WTC11 (cell line): Measurements from ENCODE around the gene RHEB.

Experiments
- ELF4 ChIP-seq: sonication (generic); formaldehyde crosslinking; IDR thresholded peaks from 2 replicates; pipeline ENCODE4 v1.8.1; 2022; ENCODE audit warnings: low read depth, mild to moderate bottlenecking, moderate library complexity, missing genetic modification reagents
- GTF2I ChIP-seq: fragments of 250-450 bp; sonication (Bioruptor Pico); conservative IDR thresholded peaks from 2 replicates; pipeline ENCODE4 v1.4.0; 2021; ENCODE audit warnings: mild to moderate bottlenecking
- MXD4 ChIP-seq: fragments of 250-450 bp; sonication (Bioruptor Pico); IDR thresholded peaks from 2 replicates; pipeline ENCODE4 v1.8.0; 2021; ENCODE audit warnings: mild to moderate bottlenecking, moderate library complexity, borderline replicate concordance
- TP53 ChIP-seq: sonication (generic); formaldehyde crosslinking; IDR thresholded peaks from 2 replicates; pipeline ENCODE4 v1.8.1; 2023; ENCODE audit warnings: mild to moderate bottlenecking, missing genetic modification reagents
- TF ChIP-seq, protein P1 (sequence below): fragments of 200-600 bp; IDR thresholded peaks from 2 replicates; pipeline ENCODE4 v1.8.0; 2022; ENCODE audit warnings: antibody characterized with exemption
- TF ChIP-seq, protein P2 (sequence below): sonication (generic); formaldehyde crosslinking; IDR thresholded peaks from 2 replicates; pipeline ENCODE4 v1.8.1; 2023; ENCODE audit warnings: mild to moderate bottlenecking, missing genetic modification reagents

DNA sequence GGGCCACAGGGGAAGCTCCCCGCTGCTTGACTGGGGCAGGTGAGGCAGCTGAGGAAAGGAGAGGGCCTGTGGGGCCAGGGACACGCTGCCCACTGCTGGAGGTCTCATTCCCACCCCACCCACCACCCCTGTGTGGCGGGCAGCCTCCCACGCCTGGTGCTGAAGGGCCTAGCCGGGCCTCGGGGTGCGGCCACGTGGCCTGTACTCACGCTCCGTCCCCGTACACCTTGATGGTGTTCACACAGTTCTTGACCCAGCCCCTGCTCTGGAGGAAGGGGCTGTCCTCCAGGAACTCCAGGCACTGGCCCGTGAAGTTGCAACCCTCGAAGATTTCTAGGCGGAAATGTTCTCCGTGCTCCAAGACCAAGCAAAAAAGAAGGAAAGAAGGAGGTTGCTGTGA, 83.7 kb downstream of the RHEB start:
- TF ChIP-seq, protein P1, sequence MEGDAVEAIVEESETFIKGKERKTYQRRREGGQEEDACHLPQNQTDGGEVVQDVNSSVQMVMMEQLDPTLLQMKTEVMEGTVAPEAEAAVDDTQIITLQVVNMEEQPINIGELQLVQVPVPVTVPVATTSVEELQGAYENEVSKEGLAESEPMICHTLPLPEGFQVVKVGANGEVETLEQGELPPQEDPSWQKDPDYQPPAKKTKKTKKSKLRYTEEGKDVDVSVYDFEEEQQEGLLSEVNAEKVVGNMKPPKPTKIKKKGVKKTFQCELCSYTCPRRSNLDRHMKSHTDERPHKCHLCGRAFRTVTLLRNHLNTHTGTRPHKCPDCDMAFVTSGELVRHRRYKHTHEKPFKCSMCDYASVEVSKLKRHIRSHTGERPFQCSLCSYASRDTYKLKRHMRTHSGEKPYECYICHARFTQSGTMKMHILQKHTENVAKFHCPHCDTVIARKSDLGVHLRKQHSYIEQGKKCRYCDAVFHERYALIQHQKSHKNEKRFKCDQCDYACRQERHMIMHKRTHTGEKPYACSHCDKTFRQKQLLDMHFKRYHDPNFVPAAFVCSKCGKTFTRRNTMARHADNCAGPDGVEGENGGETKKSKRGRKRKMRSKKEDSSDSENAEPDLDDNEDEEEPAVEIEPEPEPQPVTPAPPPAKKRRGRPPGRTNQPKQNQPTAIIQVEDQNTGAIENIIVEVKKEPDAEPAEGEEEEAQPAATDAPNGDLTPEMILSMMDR = no peak
- TF ChIP-seq TP53 (CRISPR knock-in tag) (no peak), GTF2I (CRISPR knock-in tag) (no peak), MXD4 (CRISPR knock-in tag) (no peak), ELF4 (CRISPR knock-in tag) (no peak)
- TF ChIP-seq, protein P2, sequence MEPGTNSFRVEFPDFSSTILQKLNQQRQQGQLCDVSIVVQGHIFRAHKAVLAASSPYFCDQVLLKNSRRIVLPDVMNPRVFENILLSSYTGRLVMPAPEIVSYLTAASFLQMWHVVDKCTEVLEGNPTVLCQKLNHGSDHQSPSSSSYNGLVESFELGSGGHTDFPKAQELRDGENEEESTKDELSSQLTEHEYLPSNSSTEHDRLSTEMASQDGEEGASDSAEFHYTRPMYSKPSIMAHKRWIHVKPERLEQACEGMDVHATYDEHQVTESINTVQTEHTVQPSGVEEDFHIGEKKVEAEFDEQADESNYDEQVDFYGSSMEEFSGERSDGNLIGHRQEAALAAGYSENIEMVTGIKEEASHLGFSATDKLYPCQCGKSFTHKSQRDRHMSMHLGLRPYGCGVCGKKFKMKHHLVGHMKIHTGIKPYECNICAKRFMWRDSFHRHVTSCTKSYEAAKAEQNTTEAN (CRISPR knock-in tag) = no peak
